A549 (cell line): ENCODE results near the gene KCNK13. TPM values are rescaled to one million over a fixed set of nuclear protein-coding genes. Genes with fewer than 3 reads are reported as not detected.

Source experiments
- ATAC-seq, 2 experiments: fragments of 200-7000 bp in 1 of 2; fragments of >200 bp in 1 of 2; cut with Nextera tagmentation in 1 of 2; cut with Tn5 transposase in 1 of 2; 3 replicates each; pipeline versions ENCODE4 v1.8.0 to v1.9.1; 2018 to 2020; ENCODE audit warnings: mild to moderate bottlenecking in 1 of 2, moderate library complexity in 1 of 2
- CTCF ChIA-PET: fragments of 300-600 bp; sonication (Branson Sonifier 250); formaldehyde crosslinking; extraction: SDS; loops from one replicate; lab custom pipeline; 2021; ENCODE audit warnings: antibody characterized with exemption, inconsistent platforms; lab: Yijun Ruan, JAX
- POLR2A ChIA-PET: fragments of 350-600 bp; formaldehyde crosslinking; extraction: SDS; loops from one replicate; lab custom pipeline; 2021; ENCODE audit warnings: antibody characterized with exemption, inconsistent platforms; lab: Yijun Ruan, JAX
- DNase-seq, 2 experiments: peaks; one replicate each; pipeline versions ENCODE4 v3.0.0 to v3.0.0-alpha.2; 2011 to 2016; ENCODE audit warnings: low read depth in 1 of 2, low spot score in 1 of 2
- FAIRE-seq: peaks from 2 replicates; lab custom pipeline; 2011; peaks lifted over from hg19 to GRCh38; lab: Jason Lieb, UNC
- H3K27ac ChIP-seq, 2 experiments: fragments of >200 bp; sonication (Bioruptor Twin); formaldehyde crosslinking; 3 replicates each; pipeline ENCODE4 v1.5.1; 2016 to 2017
- H3K4me1 ChIP-seq: fragments of >200 bp; sonication (Bioruptor Twin); formaldehyde crosslinking; 3 replicates; pipeline ENCODE4 v1.6.1; 2016
- H3K4me2 ChIP-seq: fragments of >200 bp; sonication (Bioruptor Twin); formaldehyde crosslinking; 3 replicates; pipeline ENCODE4 v1.6.1; 2016
- H3K4me3 ChIP-seq: fragments of >200 bp; sonication (Bioruptor Twin); formaldehyde crosslinking; 3 replicates; pipeline ENCODE4 v1.5.1; 2016
- H3K9me3 ChIP-seq: fragments of >200 bp; sonication (Bioruptor Twin); formaldehyde crosslinking; 3 replicates; pipeline ENCODE4 v1.6.1; 2016
- BCL3 ChIP-seq: fragments of >200 bp; sonication (Bioruptor Twin); formaldehyde crosslinking; IDR thresholded peaks from 3 replicates; pipeline ENCODE4 v1.6.1; 2016
- BHLHE40 ChIP-seq: IDR thresholded peaks from 2 replicates; pipeline ENCODE4 v1.6.1; 2012; ENCODE audit warnings: low read depth, low read length, inconsistent platforms
- CBX2 ChIP-seq: fragments of 200-600 bp; sonication (generic); IDR thresholded peaks from 2 replicates; pipeline ENCODE4 v1.6.1; 2016; ENCODE audit warnings: low read depth, mild to moderate bottlenecking, borderline replicate concordance
- CBX8 ChIP-seq: fragments of 200-600 bp; sonication (generic); IDR thresholded peaks from 2 replicates; pipeline ENCODE4 v1.6.1; 2016
- CHD4 ChIP-seq: fragments of 200-600 bp; sonication (generic); IDR thresholded peaks from 2 replicates; pipeline ENCODE4 v1.6.1; 2016; ENCODE audit warnings: antibody characterized with exemption, mild to moderate bottlenecking, borderline replicate concordance
- EP300 ChIP-seq, 2 experiments: fragments of >200 bp; sonication (Bioruptor Twin); formaldehyde crosslinking; IDR thresholded peaks; 2 replicates in 1 of 2; 3 replicates in 1 of 2; pipeline ENCODE4 v1.6.1; 2016 to 2017
- FOSB ChIP-seq: fragments of 250-450 bp; sonication (Bioruptor Pico); IDR thresholded peaks from 2 replicates; pipeline ENCODE4 v1.5.0; 2020; ENCODE audit warnings: mild to moderate bottlenecking, moderate library complexity
- FOXS1 ChIP-seq: fragments of 250-450 bp; sonication (Bioruptor Pico); IDR thresholded peaks from 2 replicates; pipeline ENCODE4 v1.5.0; 2020; ENCODE audit warnings: mild to moderate bottlenecking, moderate library complexity
- HMGXB4 ChIP-seq: fragments of 250-450 bp; sonication (Bioruptor Pico); IDR thresholded peaks from 2 replicates; pipeline ENCODE4 v1.5.0; 2021; ENCODE audit warnings: mild to moderate bottlenecking, moderate library complexity, borderline replicate concordance
- HOXA7 ChIP-seq: fragments of 250-450 bp; sonication (Bioruptor Pico); IDR thresholded peaks from 2 replicates; pipeline ENCODE4 v1.5.0; 2020; ENCODE audit warnings: mild to moderate bottlenecking, moderate library complexity
- HOXB5 ChIP-seq: fragments of 250-450 bp; sonication (Bioruptor Pico); IDR thresholded peaks from 2 replicates; pipeline ENCODE4 v1.5.0; 2020; ENCODE audit warnings: mild to moderate bottlenecking, moderate library complexity
- KDM1A ChIP-seq: fragments of 200-600 bp; sonication (generic); IDR thresholded peaks from 2 replicates; pipeline ENCODE4 v1.6.1; 2016; ENCODE audit warnings: low read depth, mild to moderate bottlenecking
- NFE2L2 ChIP-seq: fragments of 150-350 bp; conservative IDR thresholded peaks from 2 replicates; pipeline ENCODE4 v1.6.1; 2014; ENCODE audit warnings: low read length
- NPAS2 ChIP-seq: fragments of 250-450 bp; sonication (Bioruptor Pico); IDR thresholded peaks from 2 replicates; pipeline ENCODE4 v1.8.0; 2022; ENCODE audit warnings: mild to moderate bottlenecking, moderate library complexity, borderline replicate concordance
- NR3C1 ChIP-seq: fragments of >200 bp; sonication (Bioruptor Twin); formaldehyde crosslinking; IDR thresholded peaks from 3 replicates; pipeline ENCODE4 v1.6.1; 2017
- PHF8 ChIP-seq: fragments of 200-600 bp; sonication (generic); IDR thresholded peaks from 2 replicates; pipeline ENCODE4 v1.6.1; 2016; ENCODE audit warnings: low read depth, mild to moderate bottlenecking, antibody characterized with exemption, moderate library complexity, borderline replicate concordance
- POLR2A ChIP-seq: IDR thresholded peaks from 2 replicates; pipeline ENCODE4 v1.6.1; 2012; ENCODE audit warnings: mild to moderate bottlenecking, low read length
- POLR2AphosphoS2 ChIP-seq: conservative IDR thresholded peaks from 2 replicates; pipeline ENCODE4 v1.6.1; 2012; ENCODE audit warnings: low read length, improper control_type of control experiment, inconsistent platforms
- RARB ChIP-seq: fragments of 250-450 bp; sonication (Bioruptor Pico); IDR thresholded peaks from 2 replicates; pipeline ENCODE4 v1.8.0; 2021; ENCODE audit warnings: mild to moderate bottlenecking, moderate library complexity
- RCOR1 ChIP-seq: fragments of 150-350 bp; IDR thresholded peaks from 2 replicates; pipeline ENCODE4 v1.6.1; 2014; ENCODE audit warnings: antibody characterized with exemption, low read length, low read depth
- RFX5 ChIP-seq: fragments of 450-650 bp; IDR thresholded peaks from 2 replicates; pipeline ENCODE4 v1.7.1; 2014; ENCODE audit warnings: antibody characterized with exemption, mild to moderate bottlenecking, moderate library complexity
- RNF2 ChIP-seq: fragments of 200-600 bp; sonication (generic); IDR thresholded peaks from 2 replicates; pipeline ENCODE4 v1.6.1; 2016; ENCODE audit warnings: low read depth, mild to moderate bottlenecking, antibody characterized with exemption, moderate library complexity, borderline replicate concordance
- SREBF2 ChIP-seq: fragments of 450-650 bp; IDR thresholded peaks from 2 replicates; pipeline ENCODE4 v1.6.1; 2014; ENCODE audit warnings: mild to moderate bottlenecking, moderate library complexity
- TFCP2L1 ChIP-seq: fragments of 250-450 bp; sonication (Bioruptor Pico); IDR thresholded peaks from 2 replicates; pipeline ENCODE4 v1.5.0; 2021; ENCODE audit warnings: mild to moderate bottlenecking
- USF2 ChIP-seq: fragments of 450-650 bp; IDR thresholded peaks from 2 replicates; pipeline ENCODE4 v1.6.1; 2014; ENCODE audit warnings: antibody characterized with exemption
- WGBS: methylation state at CpG from one replicate; pipeline ENCODE4 v1.1.6; 2017; ENCODE audit errors: missing lambda C conversion rate; 5-methylcytosine and 5-hydroxymethylcytosine counted together
- polyA plus RNA-seq, 4 experiments: library from polyadenylated mRNA; depleted of rRNA in 3 of 4; stranded (reverse); fragments of >200 nt; fragmentation: RNase III in 1 of 4; extraction: RNeasy Plus Mini Kit Qiagen cat#74134 plus additional on column Dnase treatment in 1 of 4; gene quantifications; 2 replicates in 3 of 4; 3 replicates in 1 of 4; pipeline ENCODE4 v1.2.3, GENCODE V29; 2011 to 2017
- TF ChIP-seq, protein P1 (sequence below): IDR thresholded peaks from 2 replicates; pipeline ENCODE4 v1.6.1; 2012
- TF ChIP-seq, protein P2 (sequence below): fragments of >200 bp; sonication (Bioruptor Twin); formaldehyde crosslinking; IDR thresholded peaks from 3 replicates; pipeline ENCODE4 v1.5.1; 2016
- TF ChIP-seq, protein P3 (sequence below): fragments of >200 bp; sonication (Bioruptor Twin); formaldehyde crosslinking; IDR thresholded peaks from 2 replicates; pipeline ENCODE4 v1.6.1; 2016
- TF ChIP-seq, protein P4 (sequence below): IDR thresholded peaks from 2 replicates; pipeline ENCODE4 v1.6.1; 2012

KCNK13 gene
- polyA plus RNA-seq, 2 of the 4 experiments (the other 2 are of a cell fraction), result not detected

DNA sequence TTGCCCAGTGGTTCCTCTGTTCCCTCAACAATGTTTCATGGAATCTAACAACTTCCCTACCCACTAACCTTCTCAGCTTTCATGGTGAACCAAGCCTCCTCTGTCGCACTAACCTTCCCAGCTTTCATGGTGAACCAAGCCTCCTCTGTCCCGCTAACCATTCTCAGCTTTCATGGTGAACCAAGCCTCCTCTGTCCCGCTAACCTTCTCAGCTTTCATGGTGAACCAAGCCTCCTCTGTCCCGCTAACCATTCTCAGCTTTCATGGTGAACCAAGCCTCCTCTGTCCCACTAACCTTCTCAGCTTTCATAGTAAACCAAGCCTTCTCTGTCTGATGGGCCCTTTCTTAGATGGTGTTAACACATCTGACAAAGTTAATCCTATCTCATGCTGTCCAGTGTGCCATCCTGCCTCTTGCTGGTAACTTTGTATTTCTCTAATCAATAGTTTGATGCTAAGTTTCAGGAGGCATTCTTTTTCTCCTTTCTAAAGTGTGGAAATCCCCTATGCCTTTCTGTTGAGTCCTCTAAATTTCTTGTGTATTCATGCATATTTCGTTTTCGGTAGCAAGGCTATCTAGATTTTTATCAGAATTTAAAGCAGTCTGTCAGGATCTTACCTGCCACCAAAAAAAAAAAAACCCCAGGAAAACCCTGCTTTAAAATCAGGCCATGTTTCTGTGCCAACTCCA lies 26.8 kb upstream of the KCNK13 start:
- no peak for DNase-seq
- no peaks in the 10 kb centered on the region for H3K9me3 ChIP-seq
- no peak for TF ChIP-seq RARB (CRISPR knock-in tag)
- no peak for TF ChIP-seq BCL3
- no peak for TF ChIP-seq NPAS2 (CRISPR knock-in tag)
- no peak for TF ChIP-seq SREBF2
- no peak for TF ChIP-seq CBX8
- TF ChIP-seq USF2, result no peak
- TF ChIP-seq CHD4, result no peak
- TF ChIP-seq RFX5, result no peak
- TF ChIP-seq, protein P1, sequence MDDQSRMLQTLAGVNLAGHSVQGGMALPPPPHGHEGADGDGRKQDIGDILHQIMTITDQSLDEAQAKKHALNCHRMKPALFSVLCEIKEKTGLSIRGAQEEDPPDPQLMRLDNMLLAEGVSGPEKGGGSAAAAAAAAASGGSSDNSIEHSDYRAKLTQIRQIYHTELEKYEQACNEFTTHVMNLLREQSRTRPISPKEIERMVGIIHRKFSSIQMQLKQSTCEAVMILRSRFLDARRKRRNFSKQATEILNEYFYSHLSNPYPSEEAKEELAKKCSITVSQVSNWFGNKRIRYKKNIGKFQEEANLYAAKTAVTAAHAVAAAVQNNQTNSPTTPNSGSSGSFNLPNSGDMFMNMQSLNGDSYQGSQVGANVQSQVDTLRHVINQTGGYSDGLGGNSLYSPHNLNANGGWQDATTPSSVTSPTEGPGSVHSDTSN, result no peak
- TF ChIP-seq POLR2AphosphoS2, result no peak
- TF ChIP-seq RNF2, result no peak
- TF ChIP-seq NFE2L2, result no peak
- TF ChIP-seq PHF8, result no peak
- no peak for TF ChIP-seq TFCP2L1 (CRISPR knock-in tag)
- no peak for TF ChIP-seq HMGXB4
- TF ChIP-seq HOXB5 (CRISPR knock-in tag), result no peak
- no peak for TF ChIP-seq FOSB
- TF ChIP-seq BHLHE40, result no peak
- TF ChIP-seq CBX2, result no peak
- WGBS, result 80% methylated on average over 6 of the region's 6 CpGs
- no peak overlapping the region for H3K27ac ChIP-seq
- H3K4me3 ChIP-seq, result no peak overlapping the region
- ATAC-seq, result no peak
- H3K4me2 ChIP-seq, result no peak overlapping the region
- FAIRE-seq, result no peak
- CTCF ChIA-PET, result interaction anchor here (0.6 to 0.7 kb wide), 2 partner anchors 28 to 189 kb away, joined by 3 read pairs; no protein-coding TSS in a partner anchor
- H3K4me1 ChIP-seq, result no peaks in the 10 kb centered on the region
- POLR2A ChIA-PET, result no interaction called here

DNA sequence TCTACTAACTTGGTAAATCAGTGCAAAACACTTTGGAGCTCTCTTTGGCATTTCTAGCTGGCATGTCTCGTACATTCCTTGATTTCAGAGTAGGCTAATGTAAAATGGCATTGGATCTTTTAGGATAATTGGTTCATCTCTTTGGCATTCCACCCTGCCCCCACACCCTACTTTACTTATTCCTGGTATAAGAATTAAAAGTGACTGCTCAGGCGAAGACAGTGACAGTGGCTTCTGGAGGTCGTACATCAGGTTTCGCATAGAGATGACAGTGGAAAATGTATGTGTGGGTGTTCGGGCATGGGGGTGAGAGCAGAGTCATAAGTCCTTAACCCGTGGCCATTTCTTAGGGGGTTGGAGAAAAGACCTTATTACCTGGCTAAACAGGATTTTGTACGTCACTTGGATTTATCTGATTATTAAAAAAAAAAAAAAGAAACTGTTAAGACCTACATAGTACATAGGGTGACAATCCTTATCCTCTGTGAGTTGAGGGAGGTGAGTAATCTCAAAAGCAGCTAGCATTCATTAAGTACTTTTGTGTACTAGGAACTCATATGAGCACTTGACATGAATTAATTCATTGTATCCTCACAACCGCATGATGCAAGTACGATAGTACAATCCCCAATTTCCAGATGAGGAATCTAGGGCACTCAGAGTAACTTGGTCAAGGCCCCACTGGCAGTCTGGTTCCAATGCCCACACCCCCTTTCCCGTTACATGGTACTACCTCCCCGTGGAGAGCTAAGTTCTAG lies 22.4 kb upstream of the KCNK13 start:
- POLR2A ChIA-PET, result no interaction called here
- no peaks in the 10 kb centered on the region for H3K4me1 ChIP-seq
- TF ChIP-seq FOXS1 (CRISPR knock-in tag) (no peak), PHF8 (no peak), SREBF2 (no peak), RCOR1 (no peak), KDM1A (no peak), EP300 (IDR thresholded peaks at IDR 0.05) (no peak), CBX8 (no peak), NR3C1 (no peak), POLR2A (no peak), HOXA7 (no peak), CBX2 (no peak)
- TF ChIP-seq, protein P2, sequence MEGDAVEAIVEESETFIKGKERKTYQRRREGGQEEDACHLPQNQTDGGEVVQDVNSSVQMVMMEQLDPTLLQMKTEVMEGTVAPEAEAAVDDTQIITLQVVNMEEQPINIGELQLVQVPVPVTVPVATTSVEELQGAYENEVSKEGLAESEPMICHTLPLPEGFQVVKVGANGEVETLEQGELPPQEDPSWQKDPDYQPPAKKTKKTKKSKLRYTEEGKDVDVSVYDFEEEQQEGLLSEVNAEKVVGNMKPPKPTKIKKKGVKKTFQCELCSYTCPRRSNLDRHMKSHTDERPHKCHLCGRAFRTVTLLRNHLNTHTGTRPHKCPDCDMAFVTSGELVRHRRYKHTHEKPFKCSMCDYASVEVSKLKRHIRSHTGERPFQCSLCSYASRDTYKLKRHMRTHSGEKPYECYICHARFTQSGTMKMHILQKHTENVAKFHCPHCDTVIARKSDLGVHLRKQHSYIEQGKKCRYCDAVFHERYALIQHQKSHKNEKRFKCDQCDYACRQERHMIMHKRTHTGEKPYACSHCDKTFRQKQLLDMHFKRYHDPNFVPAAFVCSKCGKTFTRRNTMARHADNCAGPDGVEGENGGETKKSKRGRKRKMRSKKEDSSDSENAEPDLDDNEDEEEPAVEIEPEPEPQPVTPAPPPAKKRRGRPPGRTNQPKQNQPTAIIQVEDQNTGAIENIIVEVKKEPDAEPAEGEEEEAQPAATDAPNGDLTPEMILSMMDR, result no peak
- TF ChIP-seq, protein P3, sequence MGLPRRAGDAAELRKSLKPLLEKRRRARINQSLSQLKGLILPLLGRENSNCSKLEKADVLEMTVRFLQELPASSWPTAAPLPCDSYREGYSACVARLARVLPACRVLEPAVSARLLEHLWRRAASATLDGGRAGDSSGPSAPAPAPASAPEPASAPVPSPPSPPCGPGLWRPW, result no peak
- TF ChIP-seq, protein P1, result no peak
- TF ChIP-seq, protein P4, sequence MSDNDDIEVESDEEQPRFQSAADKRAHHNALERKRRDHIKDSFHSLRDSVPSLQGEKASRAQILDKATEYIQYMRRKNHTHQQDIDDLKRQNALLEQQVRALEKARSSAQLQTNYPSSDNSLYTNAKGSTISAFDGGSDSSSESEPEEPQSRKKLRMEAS, result no peak
- TF ChIP-seq, all 56 proteins: peak for 0
- H3K9me3 ChIP-seq, result no peaks in the 10 kb centered on the region
- no peak overlapping the region for H3K27ac ChIP-seq
- CTCF ChIA-PET, result no interaction called here
- DNase-seq (no peak), FAIRE-seq (no peak), ATAC-seq (no peak)
- 84% methylated on average over 11 of the region's 11 CpGs for WGBS
- no peak overlapping the region for H3K4me2 ChIP-seq
- H3K4me3 ChIP-seq, result no peak overlapping the region
